Astrocyte (in vitro differentiated cells and primary cell): Measurements from ENCODE around the gene RBM38.

Experiments used
- EZH2 ChIP-seq: IDR thresholded peaks from 2 replicates; pipeline ENCODE4 v1.6.1; 2012; ENCODE audit warnings: mild to moderate bottlenecking, low read length, inconsistent platforms; ENCODE audit not compliant: insufficient read depth
- TF ChIP-seq, protein P1 (sequence below): IDR thresholded peaks from 2 replicates; pipeline ENCODE4 v1.5.1; 2011; ENCODE audit warnings: low read depth, mild to moderate bottlenecking, inconsistent platforms, low read length, moderate library complexity; ENCODE audit not compliant: insufficient read depth

DNA sequence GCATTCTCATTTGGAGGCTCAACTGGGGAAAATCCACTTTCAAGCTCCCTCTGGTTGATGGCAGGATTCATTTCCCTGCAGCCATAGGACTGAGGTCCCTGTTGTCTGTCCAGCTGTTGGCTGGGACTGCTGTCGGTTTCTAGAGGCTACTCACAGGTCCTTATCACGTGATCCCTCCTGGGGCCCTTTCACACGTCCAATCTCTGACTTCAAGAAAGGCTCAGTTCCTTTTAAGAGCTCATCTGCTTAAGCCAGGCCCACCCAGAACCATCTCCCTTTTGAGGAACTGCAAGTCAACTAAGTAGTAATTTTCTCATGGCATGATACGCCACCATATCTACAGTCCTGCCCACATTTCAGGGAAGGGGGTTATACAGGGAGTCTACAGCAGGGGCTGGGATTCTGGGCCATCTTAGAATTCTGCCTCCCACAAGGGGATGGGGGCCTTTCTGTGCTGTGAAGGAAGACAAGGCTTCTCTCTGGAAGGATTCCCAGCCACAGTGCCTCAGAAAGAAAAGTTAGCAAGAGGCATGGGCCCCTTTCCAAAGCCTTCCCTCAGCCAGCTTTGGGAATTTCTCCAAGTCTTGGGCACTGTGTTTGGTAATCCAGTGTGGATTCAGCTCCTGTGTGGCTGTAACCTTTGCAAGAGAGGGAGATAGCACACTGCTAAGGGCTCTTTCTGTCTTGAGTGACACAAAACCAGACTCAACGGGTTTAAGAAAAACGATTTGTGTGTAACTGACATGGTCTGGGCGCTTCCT, 67.4 kb downstream of the RBM38 start:
- TF ChIP-seq, protein P1, sequence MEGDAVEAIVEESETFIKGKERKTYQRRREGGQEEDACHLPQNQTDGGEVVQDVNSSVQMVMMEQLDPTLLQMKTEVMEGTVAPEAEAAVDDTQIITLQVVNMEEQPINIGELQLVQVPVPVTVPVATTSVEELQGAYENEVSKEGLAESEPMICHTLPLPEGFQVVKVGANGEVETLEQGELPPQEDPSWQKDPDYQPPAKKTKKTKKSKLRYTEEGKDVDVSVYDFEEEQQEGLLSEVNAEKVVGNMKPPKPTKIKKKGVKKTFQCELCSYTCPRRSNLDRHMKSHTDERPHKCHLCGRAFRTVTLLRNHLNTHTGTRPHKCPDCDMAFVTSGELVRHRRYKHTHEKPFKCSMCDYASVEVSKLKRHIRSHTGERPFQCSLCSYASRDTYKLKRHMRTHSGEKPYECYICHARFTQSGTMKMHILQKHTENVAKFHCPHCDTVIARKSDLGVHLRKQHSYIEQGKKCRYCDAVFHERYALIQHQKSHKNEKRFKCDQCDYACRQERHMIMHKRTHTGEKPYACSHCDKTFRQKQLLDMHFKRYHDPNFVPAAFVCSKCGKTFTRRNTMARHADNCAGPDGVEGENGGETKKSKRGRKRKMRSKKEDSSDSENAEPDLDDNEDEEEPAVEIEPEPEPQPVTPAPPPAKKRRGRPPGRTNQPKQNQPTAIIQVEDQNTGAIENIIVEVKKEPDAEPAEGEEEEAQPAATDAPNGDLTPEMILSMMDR = no peak
- no peak for TF ChIP-seq EZH2
